GM06990 (cell line): ENCODE data around the gene COL4A6.

Experiments used
- DNase-seq: peaks from one replicate; pipeline ENCODE4 v3.0.0-alpha.2; 2011; ENCODE audit not compliant: insufficient read length; ENCODE audit errors: extremely low read depth
- H3K27me3 ChIP-seq: replicated peaks from 2 replicates; pipeline ENCODE4 v1.6.0; 2011; ENCODE audit warnings: low read length; ENCODE audit not compliant: control insufficient read depth, insufficient read depth
- H3K36me3 ChIP-seq: 2 replicates; pipeline ENCODE4 v1.5.1; 2011; ENCODE audit warnings: low read length; ENCODE audit not compliant: control insufficient read depth, insufficient read depth
- H3K4me3 ChIP-seq: replicated peaks from 2 replicates; pipeline ENCODE4 v1.5.1; 2011; ENCODE audit warnings: low read depth, mild to moderate bottlenecking, control low read depth, low read length
- TF ChIP-seq, protein P1 (sequence below): IDR thresholded peaks from 2 replicates; pipeline ENCODE4 v1.5.1; 2011; ENCODE audit warnings: low read length, control low read depth, mild to moderate bottlenecking, inconsistent platforms; ENCODE audit not compliant: insufficient read depth, poor library complexity, severe bottlenecking

COL4A6 gene

DNA sequence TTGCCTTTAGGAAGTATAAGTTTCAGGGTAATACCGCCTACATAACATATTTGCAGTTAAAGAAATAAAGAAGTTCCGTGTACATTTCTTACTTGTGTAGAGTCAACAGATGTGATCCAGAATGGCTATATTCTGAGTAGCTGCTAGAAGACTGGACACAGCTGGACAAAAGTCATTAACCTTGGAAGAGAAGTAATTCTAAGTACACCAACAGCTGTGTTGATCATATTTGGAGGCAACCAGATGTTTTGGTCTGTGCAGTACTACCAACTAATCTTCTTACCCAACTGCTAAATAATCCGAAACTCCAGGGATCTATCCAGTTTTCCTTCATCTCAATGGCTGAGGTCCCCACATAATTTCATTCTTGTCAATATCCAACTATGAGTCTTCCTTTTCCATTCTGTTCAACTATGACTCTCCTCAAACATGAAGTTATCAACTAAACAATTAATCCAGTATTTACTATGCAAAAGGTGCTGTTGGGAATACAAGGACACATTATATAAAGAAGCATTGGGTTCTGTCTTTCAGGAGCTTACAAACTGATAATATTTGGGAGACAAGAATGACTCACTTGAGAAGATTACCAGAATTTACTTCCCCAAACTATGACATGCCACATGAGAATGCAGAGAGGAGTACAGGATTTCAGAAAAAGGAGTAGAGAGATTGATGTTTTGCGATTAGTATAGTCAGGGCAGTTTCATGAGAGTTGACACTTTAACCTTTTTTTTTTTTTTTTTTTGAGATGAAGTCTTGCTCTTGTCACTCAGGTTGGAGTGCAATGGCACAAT is 78.2 kb downstream of the COL4A6 start:
- Histone ChIP-seq H3K36me3 (no peaks in the 10 kb centered on the region), H3K4me3 (no peak overlapping the region), H3K27me3 (no peaks in the 10 kb centered on the region)
- TF ChIP-seq, protein P1, sequence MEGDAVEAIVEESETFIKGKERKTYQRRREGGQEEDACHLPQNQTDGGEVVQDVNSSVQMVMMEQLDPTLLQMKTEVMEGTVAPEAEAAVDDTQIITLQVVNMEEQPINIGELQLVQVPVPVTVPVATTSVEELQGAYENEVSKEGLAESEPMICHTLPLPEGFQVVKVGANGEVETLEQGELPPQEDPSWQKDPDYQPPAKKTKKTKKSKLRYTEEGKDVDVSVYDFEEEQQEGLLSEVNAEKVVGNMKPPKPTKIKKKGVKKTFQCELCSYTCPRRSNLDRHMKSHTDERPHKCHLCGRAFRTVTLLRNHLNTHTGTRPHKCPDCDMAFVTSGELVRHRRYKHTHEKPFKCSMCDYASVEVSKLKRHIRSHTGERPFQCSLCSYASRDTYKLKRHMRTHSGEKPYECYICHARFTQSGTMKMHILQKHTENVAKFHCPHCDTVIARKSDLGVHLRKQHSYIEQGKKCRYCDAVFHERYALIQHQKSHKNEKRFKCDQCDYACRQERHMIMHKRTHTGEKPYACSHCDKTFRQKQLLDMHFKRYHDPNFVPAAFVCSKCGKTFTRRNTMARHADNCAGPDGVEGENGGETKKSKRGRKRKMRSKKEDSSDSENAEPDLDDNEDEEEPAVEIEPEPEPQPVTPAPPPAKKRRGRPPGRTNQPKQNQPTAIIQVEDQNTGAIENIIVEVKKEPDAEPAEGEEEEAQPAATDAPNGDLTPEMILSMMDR: no peak
- DNase-seq: no peak

DNA sequence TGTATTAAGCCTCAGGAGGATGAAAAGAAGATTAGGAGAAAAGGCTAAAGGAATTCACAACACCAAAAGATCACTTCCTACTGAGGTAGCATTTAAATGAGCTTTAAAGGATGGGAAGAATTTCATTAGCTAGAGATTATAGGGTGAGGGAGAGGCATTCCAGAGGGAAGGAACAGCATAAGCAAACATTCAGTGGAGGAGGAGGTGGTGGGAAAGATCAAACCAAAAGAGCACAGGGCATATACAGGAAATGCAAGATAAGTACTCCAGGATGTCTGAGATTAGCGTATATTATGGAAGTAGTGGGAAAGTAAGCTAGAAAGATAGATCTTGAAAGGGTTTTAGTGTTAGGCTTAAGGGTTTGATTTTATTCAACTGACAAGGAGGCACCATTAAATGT is 84.8 kb downstream of the COL4A6 start:
- H3K36me3 ChIP-seq: no peaks in the 10 kb centered on the region
- TF ChIP-seq, protein P1: no peak
- no peak overlapping the region for H3K4me3 ChIP-seq
- no peaks in the 10 kb centered on the region for H3K27me3 ChIP-seq
- DNase-seq: no peak

DNA sequence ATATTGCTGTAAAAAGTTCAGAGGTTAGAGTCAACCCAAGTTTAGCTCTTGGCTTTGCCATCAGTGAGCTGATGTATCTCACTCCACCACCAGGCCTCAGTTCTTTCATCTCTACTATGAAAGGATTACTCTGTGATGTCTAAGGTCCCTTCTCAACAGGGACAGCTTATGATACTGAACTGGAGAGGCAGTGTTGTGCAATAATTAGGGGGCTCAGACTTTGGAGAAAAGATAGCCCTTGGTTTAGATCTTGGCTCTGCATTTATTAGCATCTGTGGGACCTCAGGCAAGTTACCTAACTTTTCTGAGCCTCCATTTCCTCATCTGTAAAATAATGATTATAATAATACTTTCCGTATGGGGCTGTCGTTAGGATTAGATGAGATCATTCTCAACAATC is 89.0 kb downstream of the COL4A6 start:
- no peaks in the 10 kb centered on the region for H3K36me3 ChIP-seq
- TF ChIP-seq, protein P1: no peak
- no peak overlapping the region for H3K4me3 ChIP-seq
- no peaks in the 10 kb centered on the region for H3K27me3 ChIP-seq
- DNase-seq: no peak

DNA sequence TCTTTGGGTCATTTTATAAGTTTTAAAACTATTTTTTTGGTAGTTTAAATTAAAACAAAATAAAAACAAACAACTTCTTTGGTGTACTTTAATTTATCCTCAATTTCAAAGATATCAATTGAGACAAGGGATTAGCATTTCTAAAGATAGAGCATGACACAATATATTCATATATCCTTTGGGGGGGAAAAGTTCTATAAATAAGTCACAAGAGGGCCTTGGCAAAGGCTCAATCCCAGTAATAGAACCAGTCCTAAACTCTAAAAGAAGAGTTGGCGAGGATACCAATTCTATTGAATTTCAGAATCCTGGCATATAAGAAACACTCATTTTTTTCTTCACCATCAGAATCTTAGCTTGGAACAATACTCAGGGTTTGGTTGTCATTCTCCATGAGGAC is 89.7 kb downstream of the COL4A6 start:
- H3K27me3 ChIP-seq: no peaks in the 10 kb centered on the region
- no peak overlapping the region for H3K4me3 ChIP-seq
- TF ChIP-seq, protein P1: no peak
- H3K36me3 ChIP-seq: no peaks in the 10 kb centered on the region
- no peak for DNase-seq

DNA sequence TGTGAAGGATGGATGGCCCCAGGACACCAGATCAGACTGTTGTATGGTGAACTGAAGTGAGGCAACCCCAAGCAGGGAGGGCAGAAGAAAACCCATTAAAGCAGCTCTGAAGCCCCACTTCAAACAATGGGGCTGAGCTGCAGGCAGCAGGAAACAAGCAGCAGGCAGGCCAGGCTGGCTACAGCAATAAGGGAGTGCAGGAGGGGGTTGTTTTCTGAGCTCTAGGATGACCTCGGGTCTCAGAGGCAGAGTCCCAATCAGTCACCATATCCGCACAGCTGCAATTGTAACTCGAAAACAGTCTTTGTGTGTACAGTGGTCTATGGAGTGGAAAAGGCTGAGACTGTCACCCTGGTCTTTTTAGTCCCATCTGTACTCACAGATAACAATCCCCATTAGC is 90.4 kb downstream of the COL4A6 start:
- TF ChIP-seq, protein P1: no peak
- Histone ChIP-seq H3K4me3 (no peak overlapping the region), H3K27me3 (no peaks in the 10 kb centered on the region), H3K36me3 (no peaks in the 10 kb centered on the region)
- no peak for DNase-seq
